Ishikawa (cell line): Measurements from ENCODE around the gene RGS12.

Experiments
- CREB1 ChIP-seq: IDR thresholded peaks from 2 replicates; pipeline ENCODE4 v1.6.1; 2012; ENCODE audit warnings: low read depth
- EP300 ChIP-seq: IDR thresholded peaks from 2 replicates; pipeline ENCODE4 v1.6.1; 2012; ENCODE audit warnings: borderline replicate concordance
- NFIC ChIP-seq: IDR thresholded peaks from 2 replicates; pipeline ENCODE4 v1.6.1; 2012
- RAD21 ChIP-seq: IDR thresholded peaks from 2 replicates; pipeline ENCODE4 v1.6.1; 2012; ENCODE audit warnings: low read depth
- TAF1 ChIP-seq: IDR thresholded peaks from 2 replicates; pipeline ENCODE4 v1.6.1; 2012; ENCODE audit warnings: low read depth, mild to moderate bottlenecking
- TF ChIP-seq, protein P1 (sequence below): IDR thresholded peaks from 2 replicates; pipeline ENCODE4 v1.6.1; 2012

Gene RGS12

DNA sequence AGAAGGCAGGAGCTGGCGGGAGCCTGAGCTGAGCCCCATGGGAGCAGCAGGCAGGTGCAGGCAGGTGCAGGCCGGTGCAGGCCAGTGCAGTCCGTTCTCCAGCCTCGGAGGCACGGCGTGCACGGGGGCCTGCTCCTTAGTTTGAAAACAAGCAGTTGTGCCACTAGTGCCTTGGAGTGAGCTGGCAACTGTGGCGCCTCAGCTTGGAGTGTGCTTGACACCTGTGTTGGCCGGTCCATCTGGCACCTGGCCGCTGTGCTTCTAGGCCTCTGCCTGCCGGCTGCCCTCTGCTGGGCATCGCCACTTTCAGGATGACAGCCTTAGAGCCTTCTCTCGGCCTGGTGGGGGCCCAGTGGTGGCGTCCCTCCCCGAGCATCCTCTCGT lies 47.9 kb downstream of the RGS12 start:
- TF ChIP-seq EP300 (no peak), TAF1 (no peak), RAD21 (peak; percentile 16; the same call in 1 of the 2 replicates)
- TF ChIP-seq, protein P1, sequence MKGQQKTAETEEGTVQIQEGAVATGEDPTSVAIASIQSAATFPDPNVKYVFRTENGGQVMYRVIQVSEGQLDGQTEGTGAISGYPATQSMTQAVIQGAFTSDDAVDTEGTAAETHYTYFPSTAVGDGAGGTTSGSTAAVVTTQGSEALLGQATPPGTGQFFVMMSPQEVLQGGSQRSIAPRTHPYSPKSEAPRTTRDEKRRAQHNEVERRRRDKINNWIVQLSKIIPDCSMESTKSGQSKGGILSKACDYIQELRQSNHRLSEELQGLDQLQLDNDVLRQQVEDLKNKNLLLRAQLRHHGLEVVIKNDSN = no peak

DNA sequence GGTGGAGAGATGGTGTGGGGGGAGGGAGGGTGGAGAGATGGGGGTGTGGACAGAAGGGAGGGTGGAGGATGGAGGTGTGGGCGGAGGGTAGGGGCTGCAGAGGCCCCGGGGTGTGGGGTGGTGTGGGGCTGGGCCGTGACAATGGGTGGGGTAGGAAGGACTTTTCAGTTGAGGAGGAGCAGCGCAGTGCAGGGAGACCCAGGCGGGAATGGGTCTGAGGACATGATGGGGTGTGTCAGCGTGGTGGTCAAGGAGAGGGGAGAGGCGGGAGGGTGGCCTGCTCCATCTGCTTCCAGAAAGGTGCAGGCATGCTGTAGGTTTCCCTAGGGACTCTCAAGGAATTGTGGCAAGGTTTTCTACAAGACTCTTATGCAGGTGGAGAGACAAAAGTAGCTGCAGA lies 48.9 kb downstream of the RGS12 start:
- no peak for TF ChIP-seq CREB1
- TF ChIP-seq NFIC = no peak

DNA sequence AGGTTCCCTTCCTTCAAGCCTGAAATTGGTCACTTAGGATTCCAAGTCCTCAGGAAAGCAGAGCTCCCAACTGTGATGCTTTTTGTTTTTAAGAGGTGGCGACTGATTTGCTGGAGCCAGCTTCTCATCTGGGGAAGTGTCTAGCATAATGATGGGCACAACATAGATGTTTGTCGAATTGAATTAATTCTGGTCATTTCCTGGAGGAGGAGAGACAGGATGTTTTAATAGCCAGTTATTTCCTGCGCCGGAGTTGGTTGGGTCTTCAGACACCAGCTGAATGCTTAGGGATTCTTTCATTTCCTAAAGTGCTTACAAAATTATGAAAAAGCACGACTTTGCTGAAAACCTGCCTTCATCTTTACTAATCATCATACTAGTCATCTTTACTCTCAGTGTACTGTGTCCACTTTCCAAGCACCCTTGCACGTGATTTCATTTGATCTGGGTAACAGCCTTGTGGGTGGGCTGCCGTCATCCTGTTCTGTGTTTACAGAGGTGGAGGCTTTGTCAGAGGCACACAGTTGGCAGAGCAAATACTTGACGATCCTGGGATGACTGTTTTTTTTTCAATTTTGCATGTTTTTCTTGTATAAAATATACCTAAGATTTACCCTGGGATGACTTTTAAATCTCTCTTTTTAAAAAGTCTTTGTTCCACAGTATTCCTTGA lies 49.5 kb downstream of the RGS12 start:
- no peak for TF ChIP-seq NFIC
